HG03097 (cell line): ENCODE measurements around the gene MND1.

Experiments
- ATAC-seq: cut with Tn5 transposase; IDR thresholded peaks from one replicate; pipeline ENCODE4 v1.9.1; 2021; ENCODE audit not compliant: unreplicated experiment, low FRiP score

MND1 gene

GRCh38 chr4:153345012-153345981 lies 809 bp downstream of the MND1 start:
- ATAC-seq, result peak; percentile 31

GRCh38 chr4:153346031-153346430 lies 1.5 kb downstream of the MND1 start:
- ATAC-seq, result no peak

- no peak for ATAC-seq
Measured at GRCh38 chr4:153346563-153346962, 2.1 kb downstream of the MND1 start.

DNA sequence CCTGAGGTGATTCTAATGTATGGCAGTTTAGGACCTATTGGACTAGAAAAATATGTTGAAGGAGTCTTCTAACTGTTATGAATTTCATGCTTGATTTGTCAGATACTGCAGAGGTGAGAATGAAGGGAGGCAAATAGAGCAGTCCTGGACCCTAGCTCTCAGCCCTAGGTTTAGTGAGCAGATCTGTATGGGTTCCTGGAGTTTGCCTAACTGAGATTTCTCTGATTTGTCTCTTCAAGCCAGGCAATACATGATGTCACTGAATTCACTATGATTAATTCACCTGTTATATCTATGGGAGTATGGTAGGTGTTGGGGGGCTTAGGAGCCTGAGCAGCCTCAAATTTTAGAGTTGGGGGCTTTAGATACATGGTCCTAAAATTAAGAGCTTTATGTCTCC lies 2.6 kb downstream of the MND1 start:
- ATAC-seq, result no peak

DNA sequence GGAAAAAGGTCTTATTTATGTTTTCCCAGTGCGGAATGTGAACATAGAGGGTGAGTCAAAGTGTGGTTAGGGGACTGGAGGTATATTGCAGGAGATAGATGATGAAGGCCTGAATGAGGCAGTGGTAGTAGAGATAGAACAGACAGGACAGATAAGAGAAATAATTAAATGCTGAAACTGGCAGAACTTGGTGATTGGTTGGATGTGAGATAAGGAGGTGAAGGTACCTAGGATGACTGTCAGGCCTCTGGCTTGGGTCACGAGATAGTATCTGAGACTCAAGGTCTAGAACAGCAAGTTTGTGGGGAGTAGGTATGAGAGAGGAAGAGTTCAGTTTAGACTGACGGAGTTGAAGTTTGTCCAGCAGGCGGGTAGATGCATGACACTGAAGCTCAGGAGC lies 3.5 kb downstream of the MND1 start:
- no peak for ATAC-seq

- no peak for ATAC-seq
Measured at GRCh38 chr4:153349206-153349805, 4.8 kb downstream of the MND1 start.

DNA sequence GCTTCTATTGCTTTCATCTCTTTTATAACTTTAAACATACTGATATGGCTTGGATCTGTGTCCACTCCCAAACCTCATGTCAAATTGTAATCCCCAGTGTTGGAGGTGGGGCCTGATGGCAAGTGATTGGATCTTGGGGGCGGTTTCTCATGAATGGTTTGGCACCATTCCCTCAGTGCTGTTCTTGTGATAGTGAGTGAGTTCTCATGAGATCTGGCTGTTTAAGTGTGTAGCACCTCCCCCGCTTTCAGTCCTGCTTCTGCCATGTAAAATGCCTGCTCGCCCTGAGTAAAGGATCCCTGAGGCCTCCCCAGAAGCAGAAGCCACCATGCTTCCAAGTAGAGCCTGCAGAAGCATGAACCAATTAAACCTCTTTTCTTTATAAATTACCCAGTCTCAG lies 17.7 kb downstream of the MND1 start:
- ATAC-seq, result no peak

GRCh38 chr4:153364061-153364460 lies 19.6 kb downstream of the MND1 start:
- ATAC-seq, result no peak

DNA sequence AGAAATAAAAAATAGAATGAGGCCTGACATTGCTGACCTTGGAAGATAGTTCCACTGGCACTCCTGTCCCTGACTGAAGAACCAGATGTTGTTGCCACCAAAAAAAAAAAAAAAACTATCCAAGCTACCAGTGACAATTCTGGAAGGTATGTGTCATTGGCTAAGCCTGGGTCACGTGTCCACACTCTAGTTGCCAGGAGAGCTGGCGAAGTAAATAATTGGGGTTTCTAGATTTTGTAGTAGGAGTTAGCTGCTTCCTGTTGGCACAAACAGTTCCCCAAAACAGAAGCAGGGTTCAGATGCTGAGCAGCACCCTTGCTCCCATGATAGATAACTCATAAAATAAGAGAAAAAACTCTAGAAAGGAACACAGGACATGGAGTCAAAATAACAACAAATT lies 20.5 kb downstream of the MND1 start:
- ATAC-seq, result no peak

- ATAC-seq, result no peak
Measured at GRCh38 chr4:153366486-153366885, 22.0 kb downstream of the MND1 start.

GRCh38 chr4:153367092-153367491 lies 22.6 kb downstream of the MND1 start:
- no peak for ATAC-seq

GRCh38 chr4:153369021-153369420 lies 24.5 kb downstream of the MND1 start:
- ATAC-seq, result no peak

DNA sequence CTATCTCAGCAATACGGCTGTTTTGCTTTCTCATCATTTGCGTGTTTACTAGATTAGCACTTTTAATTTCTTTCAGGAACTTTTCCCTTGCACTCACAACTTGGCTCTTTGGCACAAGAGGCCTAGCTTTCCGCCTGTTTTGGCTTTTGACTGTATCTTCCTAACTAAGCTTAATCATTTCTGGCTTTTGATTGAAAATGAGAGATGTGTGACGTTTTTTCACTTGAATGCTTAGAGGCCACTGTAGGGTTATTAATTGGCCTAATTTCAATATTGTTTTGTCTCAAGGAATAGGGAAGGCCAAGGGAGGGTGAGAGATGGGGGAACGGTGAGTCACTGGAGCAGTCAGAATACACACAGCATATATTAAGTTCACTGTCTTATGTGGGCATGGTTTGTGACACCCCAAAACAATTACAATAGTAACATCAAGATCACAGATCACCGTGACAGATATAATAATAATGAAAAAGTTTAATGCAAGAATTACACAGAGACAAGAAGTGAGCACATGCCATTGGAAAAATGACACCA lies 27.3 kb downstream of the MND1 start:
- no peak for ATAC-seq

DNA sequence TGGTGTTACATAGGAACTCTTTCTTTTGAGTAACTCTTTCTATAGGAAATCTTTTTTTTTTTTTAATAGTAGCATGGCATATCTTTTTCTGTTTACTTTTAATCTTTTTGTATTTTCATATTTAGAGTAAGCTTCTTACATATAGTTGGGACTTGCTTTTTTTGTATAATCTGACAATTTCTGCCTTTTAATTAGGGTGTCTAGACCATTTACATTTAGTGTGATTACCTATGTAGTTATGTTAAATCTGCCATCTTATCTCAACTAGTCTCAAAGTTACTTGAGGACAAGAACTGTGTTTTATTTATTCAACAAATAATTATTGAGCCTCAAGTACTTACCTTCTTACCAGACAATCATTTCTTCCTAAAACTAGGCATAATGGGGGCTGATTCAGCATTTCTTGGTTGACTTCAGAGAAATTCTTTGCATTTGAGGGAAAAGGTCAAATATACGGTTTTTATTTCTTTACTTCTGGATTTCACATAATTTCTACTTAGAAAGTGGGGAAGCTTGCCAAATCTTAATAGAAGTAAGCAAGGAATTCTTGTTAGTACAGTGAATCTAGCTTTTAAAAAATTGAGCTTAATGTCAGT lies 28.6 kb downstream of the MND1 start:
- no peak for ATAC-seq

- no peak for ATAC-seq
Measured at GRCh38 chr4:153374442-153374841, 30.0 kb downstream of the MND1 start.

GRCh38 chr4:153375303-153375702 lies 30.8 kb downstream of the MND1 start:
- no peak for ATAC-seq

- ATAC-seq, result no peak
Measured at GRCh38 chr4:153383131-153383530, 38.6 kb downstream of the MND1 start.

DNA sequence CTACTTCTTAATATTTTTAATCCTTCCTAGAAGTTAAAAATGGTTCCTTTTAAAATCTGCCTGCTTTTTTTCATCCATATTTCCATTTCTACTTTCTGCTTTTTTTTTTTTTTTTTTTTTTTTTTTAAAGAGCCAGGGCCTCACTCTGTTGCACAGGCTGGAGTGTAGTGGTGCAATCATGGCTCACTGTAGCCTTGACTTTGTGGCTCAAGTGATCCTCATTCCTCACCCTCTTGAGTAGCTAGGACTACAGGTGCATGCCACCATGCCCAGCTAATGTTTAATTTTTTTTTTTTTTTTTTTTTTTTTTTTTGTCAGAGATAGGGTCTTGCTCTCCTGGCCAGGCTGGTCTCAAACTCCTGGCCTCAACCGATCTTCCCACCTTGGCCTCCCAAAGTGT lies 39.7 kb downstream of the MND1 start:
- ATAC-seq, result no peak

DNA sequence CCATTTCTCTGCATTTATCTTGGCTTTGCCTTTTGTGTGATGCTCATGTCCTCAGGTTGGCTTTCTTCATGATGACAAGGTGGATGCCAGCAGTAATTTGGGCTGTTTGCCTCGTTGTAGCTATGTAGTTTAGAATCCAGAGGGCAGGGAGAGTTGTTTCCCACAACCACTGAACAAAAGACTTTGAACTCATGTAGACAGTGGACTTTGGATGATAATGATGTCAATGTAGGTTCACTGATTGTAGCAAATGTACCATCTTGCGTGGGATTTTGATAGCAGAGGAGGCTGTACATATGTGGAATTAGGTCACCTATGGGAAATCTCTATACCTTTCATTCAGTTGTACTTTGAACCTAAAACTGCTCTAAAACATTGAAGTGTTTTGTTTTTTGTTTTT lies 41.3 kb downstream of the MND1 start:
- ATAC-seq, result no peak

DNA sequence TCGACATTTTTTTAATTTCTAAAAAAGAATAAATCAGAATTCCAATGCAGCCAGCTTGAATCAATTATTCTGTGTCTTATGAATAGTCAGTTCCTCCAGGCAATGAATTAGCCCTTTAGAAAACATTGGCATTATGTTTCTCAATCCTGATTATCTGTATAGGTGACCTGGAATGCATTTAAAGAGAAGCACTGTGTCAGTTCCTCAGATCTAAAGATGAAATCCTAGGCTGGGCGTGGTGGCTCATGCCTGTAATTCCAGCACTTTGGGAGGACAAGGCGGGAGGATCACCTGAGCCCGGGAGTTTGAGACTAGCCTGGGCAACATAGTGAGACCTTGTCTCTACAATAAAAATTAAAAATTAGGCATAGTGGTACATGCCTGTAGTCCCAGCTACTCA lies 43.5 kb downstream of the MND1 start:
- ATAC-seq, result no peak

DNA sequence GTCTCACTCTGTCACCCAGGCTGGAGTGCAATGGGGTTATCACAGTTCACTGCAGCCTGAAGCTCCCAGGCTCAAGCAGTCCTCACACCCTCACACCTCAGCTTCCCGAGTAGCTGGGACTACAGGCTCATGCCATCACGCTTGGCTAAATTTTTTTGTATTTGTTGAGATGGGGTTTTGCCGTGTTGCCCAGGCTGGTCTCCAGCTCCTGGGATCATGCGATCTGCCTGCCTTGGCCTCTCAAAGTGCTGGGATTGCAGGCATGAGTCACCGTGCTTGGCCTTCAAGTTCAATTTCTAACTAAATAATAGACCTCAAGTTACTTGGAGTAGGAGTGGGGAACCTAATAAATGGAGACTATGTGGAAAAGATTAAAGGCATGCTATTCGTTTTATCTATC lies 48.9 kb downstream of the MND1 start:
- ATAC-seq, result no peak
